Mesendoderm (in vitro differentiated cells): ENCODE data around the gene ZNF518B.
A peak's percentile ranks its signal among the peaks of the same experiment; 100 is the strongest.

Source experiments
- DNase-seq: peaks from one replicate; pipeline ENCODE4 v3.0.0; 2013
- H2AK5ac ChIP-seq: 2 replicates; pipeline ENCODE4 v1.6.1; 2013; ENCODE audit warnings: low read length, inconsistent platforms
- H2BK120ac ChIP-seq: 2 replicates; pipeline ENCODE4 v1.6.1; 2013; ENCODE audit warnings: low read depth, mild to moderate bottlenecking, low read length, moderate library complexity, mixed read lengths
- H2BK15ac ChIP-seq: replicated peaks from 2 replicates; pipeline ENCODE4 v1.6.1; 2013; ENCODE audit warnings: low read depth, mild to moderate bottlenecking, moderate library complexity
- H2BK5ac ChIP-seq: 2 replicates; pipeline ENCODE4 v1.6.1; 2013; ENCODE audit warnings: low read length, inconsistent platforms
- H3K18ac ChIP-seq: 2 replicates; pipeline ENCODE4 v1.6.1; 2013; ENCODE audit warnings: mild to moderate bottlenecking, low read length, mixed read lengths
- H3K23ac ChIP-seq: one replicate; pipeline ENCODE4 v1.6.1; 2013; ENCODE audit warnings: low read length
- H3K27ac ChIP-seq: 2 replicates; pipeline ENCODE4 v1.5.1; 2013; ENCODE audit warnings: low read depth, mild to moderate bottlenecking, inconsistent platforms, low read length, moderate library complexity
- H3K27me3 ChIP-seq: 2 replicates; pipeline ENCODE4 v1.6.1; 2013; ENCODE audit warnings: low read length, control low read depth, mild to moderate bottlenecking, inconsistent platforms; ENCODE audit not compliant: insufficient read depth, poor library complexity
- H3K36me3 ChIP-seq: 2 replicates; pipeline ENCODE4 v1.6.1; 2013; ENCODE audit warnings: low read length, inconsistent platforms; ENCODE audit not compliant: control insufficient read depth, insufficient read depth
- H3K4ac ChIP-seq: one replicate; pipeline ENCODE4 v1.6.1; 2013; ENCODE audit warnings: low read depth, mild to moderate bottlenecking, low read length, moderate library complexity
- H3K4me1 ChIP-seq: 2 replicates; pipeline ENCODE4 v1.6.1; 2013; ENCODE audit warnings: low read depth, low read length, inconsistent platforms; ENCODE audit not compliant: control insufficient read depth
- H3K4me2 ChIP-seq: 2 replicates; pipeline ENCODE4 v1.6.1; 2013; ENCODE audit warnings: low read length
- H3K4me3 ChIP-seq: 2 replicates; pipeline ENCODE4 v1.5.1; 2013; ENCODE audit warnings: mild to moderate bottlenecking, low read length
- H3K56ac ChIP-seq: one replicate; pipeline ENCODE4 v1.6.1; 2013; ENCODE audit warnings: low read length
- H3K79me1 ChIP-seq: 2 replicates; pipeline ENCODE4 v1.6.1; 2013; ENCODE audit warnings: low read length, inconsistent platforms
- H3K79me2 ChIP-seq: 2 replicates; pipeline ENCODE4 v1.6.1; 2013; ENCODE audit warnings: mild to moderate bottlenecking, low read length; ENCODE audit not compliant: control insufficient read depth, insufficient read depth
- H3K9ac ChIP-seq: 2 replicates; pipeline ENCODE4 v1.6.1; 2013; ENCODE audit warnings: low read length, inconsistent platforms
- H4K5ac ChIP-seq: one replicate; pipeline ENCODE4 v1.6.1; 2013; ENCODE audit warnings: low read length
- H4K8ac ChIP-seq: one replicate; pipeline ENCODE4 v1.6.1; 2013; ENCODE audit warnings: low read depth, mild to moderate bottlenecking, control low read depth, low read length, moderate library complexity
- WGBS: extraction: QIAGEN DNeasy Blood & Tissue Kit; methylation state at CpG from one replicate; pipeline ENCODE4 v1.1.7; 2013; ENCODE audit warnings: low lambda C conversion rate, missing lambda C conversion rate; ENCODE audit not compliant: insufficient coverage; ENCODE audit errors: extremely low coverage; 5-methylcytosine and 5-hydroxymethylcytosine counted together

Gene ZNF518B

DNA sequence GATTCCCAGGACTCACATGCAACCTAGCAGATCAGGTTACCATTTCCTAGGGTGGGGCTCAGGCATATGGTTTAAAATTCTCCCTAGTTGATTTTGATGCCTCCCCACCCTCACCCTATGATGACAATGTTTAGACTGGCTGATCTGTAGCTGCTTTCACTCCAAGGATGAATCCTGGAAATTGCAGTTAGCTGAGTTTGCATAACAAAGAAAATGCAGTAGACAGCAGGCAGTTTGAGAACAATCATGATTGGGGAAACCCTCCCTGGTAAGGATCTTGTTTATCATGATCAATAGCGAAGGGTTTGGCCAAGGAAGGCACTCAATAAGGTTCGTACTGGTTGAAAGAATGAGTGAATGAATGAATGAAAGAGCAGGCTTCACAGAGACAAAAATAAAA is 2.1 kb downstream of the ZNF518B start:
- WGBS, result no CpG with 5 or more reads among the region's 2 CpGs
- no peak overlapping the region for H2AK5ac ChIP-seq
- H3K36me3 ChIP-seq, result peaks cover 9% of the 10 kb centered on the region

DNA sequence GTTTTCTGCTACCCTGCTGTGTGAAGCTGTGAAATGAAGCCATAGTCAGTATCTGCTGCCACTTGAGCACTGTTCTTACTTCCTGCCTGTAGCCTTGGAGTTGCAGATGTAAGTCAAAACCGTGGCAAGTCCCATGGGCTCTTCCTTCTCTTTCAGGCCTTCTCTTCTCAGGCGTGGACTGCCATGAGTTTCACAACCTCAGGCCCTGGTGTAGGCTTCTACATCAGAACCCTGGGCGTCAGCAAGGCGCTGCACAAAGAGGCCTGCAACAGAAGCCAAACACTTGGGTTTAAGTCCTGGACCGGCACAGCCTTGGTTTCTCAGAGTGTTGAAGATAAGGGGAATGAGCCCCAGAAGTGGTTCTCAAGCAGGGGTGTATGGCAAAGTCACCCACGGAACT is 2.5 kb downstream of the ZNF518B start:
- H2AK5ac ChIP-seq, result no peak overlapping the region
- H3K23ac ChIP-seq, result no peak overlapping the region
- no peak overlapping the region for H3K27ac ChIP-seq
- no peak overlapping the region for H4K8ac ChIP-seq
- H3K27me3 ChIP-seq, result peaks cover 19% of the 10 kb centered on the region
- no peak overlapping the region for H3K4me3 ChIP-seq
- H2BK15ac ChIP-seq, result no peak overlapping the region
- peaks cover 6% of the 10 kb centered on the region for H3K4me1 ChIP-seq
- no peak overlapping the region for H3K4ac ChIP-seq
- H3K36me3 ChIP-seq, result peaks cover 9% of the 10 kb centered on the region
- no peaks in the 10 kb centered on the region for H3K79me2 ChIP-seq
- H2BK5ac ChIP-seq, result no peak overlapping the region
- peaks cover 8% of the 10 kb centered on the region for H3K79me1 ChIP-seq
- WGBS, result no CpG with 5 or more reads among the region's 6 CpGs
- no peak overlapping the region for H3K18ac ChIP-seq
- no peak overlapping the region for H3K4me2 ChIP-seq
- peak; percentile 31 for DNase-seq
- H2BK120ac ChIP-seq, result no peak overlapping the region
- H3K56ac ChIP-seq, result no peak overlapping the region
- H3K9ac ChIP-seq, result no peak overlapping the region
- no peak overlapping the region for H4K5ac ChIP-seq

More for the DNA sequence above, 2.1 kb downstream of the ZNF518B start:
- Histone ChIP-seq H3K4me3 (no peak overlapping the region), H3K56ac (no peak overlapping the region), H3K18ac (no peak overlapping the region), H3K9ac (no peak overlapping the region), H2BK5ac (no peak overlapping the region), H4K5ac (no peak overlapping the region), H3K27me3 (peaks cover 20% of the 10 kb centered on the region), H2BK120ac (no peak overlapping the region), H2BK15ac (no peak overlapping the region), H3K79me1 (peaks cover 8% of the 10 kb centered on the region), H3K27ac (no peak overlapping the region), H3K4me2 (no peak overlapping the region), H3K79me2 (no peaks in the 10 kb centered on the region), H4K8ac (no peak overlapping the region), H3K4ac (no peak overlapping the region), H3K4me1 (peaks cover 6% of the 10 kb centered on the region), H3K23ac (no peak overlapping the region)
- no peak for DNase-seq

DNA sequence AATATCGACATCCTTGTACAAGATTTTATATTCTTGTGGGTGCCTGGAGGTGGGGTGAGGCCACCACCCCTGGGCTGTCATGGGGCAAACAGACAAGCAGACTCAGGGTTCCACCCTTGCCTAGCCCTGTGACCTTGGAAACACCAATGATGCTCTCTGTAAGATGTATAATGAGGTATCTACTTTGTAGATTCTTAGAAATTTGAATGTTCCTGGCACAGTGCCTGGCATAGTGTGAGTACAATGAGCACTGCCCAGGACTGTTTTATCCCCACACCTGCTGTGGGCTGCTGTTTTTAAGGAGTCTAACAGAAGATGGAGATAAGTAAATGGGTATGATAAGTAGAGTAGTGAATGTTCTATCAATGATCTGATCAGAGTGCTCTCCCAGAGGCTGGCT is 3.1 kb downstream of the ZNF518B start:
- Histone ChIP-seq H3K4me3 (no peak overlapping the region), H3K56ac (no peak overlapping the region), H2BK15ac (no peak overlapping the region), H3K23ac (no peak overlapping the region), H4K5ac (no peak overlapping the region), H3K79me1 (peaks cover 8% of the 10 kb centered on the region), H3K4ac (no peak overlapping the region), H4K8ac (no peak overlapping the region), H3K79me2 (no peaks in the 10 kb centered on the region), H3K27ac (no peak overlapping the region), H2BK120ac (no peak overlapping the region), H3K27me3 (peaks cover 13% of the 10 kb centered on the region), H2AK5ac (no peak overlapping the region), H3K4me1 (peaks cover 6% of the 10 kb centered on the region), H3K18ac (no peak overlapping the region), H3K9ac (no peak overlapping the region), H3K4me2 (no peak overlapping the region), H3K36me3 (peaks cover 9% of the 10 kb centered on the region), H2BK5ac (no peak overlapping the region)
- no CpG with 5 or more reads among the region's 1 CpG for WGBS
- no peak for DNase-seq

DNA sequence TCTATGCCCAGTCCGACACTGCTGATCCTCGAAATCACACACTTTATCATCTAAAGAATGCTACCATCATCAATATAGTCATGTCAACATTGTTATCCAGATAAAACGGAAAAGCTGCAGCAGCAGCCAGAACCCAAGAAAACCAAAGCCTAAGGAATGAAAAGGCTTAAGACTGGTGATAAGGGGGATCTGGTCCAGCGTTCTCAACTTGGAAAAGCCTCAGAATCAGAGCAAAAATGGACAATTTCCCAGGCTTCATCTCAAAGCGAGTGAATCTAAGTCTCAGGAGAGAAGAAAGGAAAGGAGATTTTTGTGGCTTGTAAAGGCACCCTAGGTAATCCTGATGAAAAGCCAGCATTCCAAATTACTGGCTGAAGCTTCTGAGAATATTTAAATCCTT is 8.2 kb downstream of the ZNF518B start:
- H3K18ac ChIP-seq, result no peak overlapping the region
- H3K36me3 ChIP-seq, result peaks cover 14% of the 10 kb centered on the region
- no peaks in the 10 kb centered on the region for H3K79me2 ChIP-seq
- no peak overlapping the region for H2BK15ac ChIP-seq
- no peaks in the 10 kb centered on the region for H3K79me1 ChIP-seq
- H2BK5ac ChIP-seq, result no peak overlapping the region
- no peak overlapping the region for H3K4me3 ChIP-seq
- no peak overlapping the region for H2AK5ac ChIP-seq
- H3K27me3 ChIP-seq, result no peaks in the 10 kb centered on the region
- no peak overlapping the region for H2BK120ac ChIP-seq
- no peak for DNase-seq
- no peak overlapping the region for H3K4ac ChIP-seq
- H4K5ac ChIP-seq, result no peak overlapping the region
- H3K27ac ChIP-seq, result no peak overlapping the region
- H3K56ac ChIP-seq, result no peak overlapping the region
- H3K4me2 ChIP-seq, result no peak overlapping the region
- no peak overlapping the region for H3K23ac ChIP-seq
- no peak overlapping the region for H4K8ac ChIP-seq
- WGBS, result no CpG with 5 or more reads among the region's 5 CpGs
- H3K4me1 ChIP-seq, result no peaks in the 10 kb centered on the region
- H3K9ac ChIP-seq, result no peak overlapping the region

DNA sequence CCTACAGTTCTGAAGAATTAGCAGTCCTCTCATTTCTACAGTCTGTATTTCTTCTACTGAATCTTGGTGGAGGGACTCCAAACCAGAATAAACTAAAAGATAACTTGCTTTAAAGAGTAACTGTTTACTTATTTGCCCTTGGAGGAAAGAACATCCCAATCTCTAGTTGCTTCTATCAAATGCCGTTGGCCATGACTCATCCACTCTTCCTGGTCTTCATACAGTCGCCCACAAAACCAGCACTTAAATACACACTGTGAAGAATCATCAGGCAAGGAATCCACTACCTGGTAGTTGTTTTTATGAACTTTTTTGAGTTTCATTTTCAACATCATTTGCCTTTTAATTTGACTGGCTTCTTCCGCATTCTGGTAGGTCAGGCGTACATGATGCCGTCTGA is 14.2 kb downstream of the ZNF518B start:
- Histone ChIP-seq H2BK5ac (no peak overlapping the region), H3K27ac (no peak overlapping the region), H3K18ac (no peak overlapping the region), H3K27me3 (no peaks in the 10 kb centered on the region), H3K9ac (no peak overlapping the region), H3K36me3 (peaks cover 8% of the 10 kb centered on the region), H3K4me2 (no peak overlapping the region), H2AK5ac (no peak overlapping the region), H3K4ac (no peak overlapping the region), H3K79me1 (no peaks in the 10 kb centered on the region), H3K4me1 (peaks cover 2% of the 10 kb centered on the region), H4K8ac (no peak overlapping the region), H3K79me2 (no peaks in the 10 kb centered on the region), H3K23ac (no peak overlapping the region), H4K5ac (no peak overlapping the region), H3K4me3 (no peak overlapping the region), H2BK120ac (no peak overlapping the region), H2BK15ac (no peak overlapping the region), H3K56ac (no peak overlapping the region)
- no CpG with 5 or more reads among the region's 5 CpGs for WGBS
- no peak for DNase-seq

DNA sequence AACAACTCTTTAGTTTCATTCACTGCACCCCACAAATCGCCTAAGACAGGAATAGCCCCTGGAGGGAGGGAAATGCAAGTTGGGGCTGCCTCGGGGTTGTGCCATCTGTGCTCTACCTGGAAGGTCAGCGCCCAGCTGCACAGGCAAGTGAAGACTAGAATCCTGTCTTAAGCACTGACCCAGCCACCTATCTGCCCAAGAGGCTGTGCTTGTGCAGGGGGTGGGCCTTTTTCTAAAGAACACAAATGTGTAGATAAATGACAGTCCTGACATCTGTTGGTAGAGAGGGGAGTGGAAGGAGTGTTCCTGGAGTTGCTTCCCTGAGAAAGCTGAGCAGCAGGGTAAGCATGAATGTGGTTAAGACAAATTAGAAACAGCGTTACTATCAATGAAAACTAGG is 15.7 kb downstream of the ZNF518B start:
- Histone ChIP-seq H3K56ac (no peak overlapping the region), H3K79me2 (no peaks in the 10 kb centered on the region), H2BK120ac (no peak overlapping the region), H4K8ac (no peak overlapping the region), H3K36me3 (peaks cover 8% of the 10 kb centered on the region), H2BK15ac (no peak overlapping the region), H3K27me3 (no peaks in the 10 kb centered on the region), H4K5ac (no peak overlapping the region), H3K4me2 (no peak overlapping the region), H2BK5ac (no peak overlapping the region), H2AK5ac (no peak overlapping the region), H3K4me3 (no peak overlapping the region), H3K23ac (no peak overlapping the region), H3K4me1 (peaks cover 2% of the 10 kb centered on the region), H3K79me1 (no peaks in the 10 kb centered on the region), H3K27ac (no peak overlapping the region), H3K9ac (no peak overlapping the region), H3K4ac (no peak overlapping the region), H3K18ac (no peak overlapping the region)
- DNase-seq, result no peak
- no CpG with 5 or more reads among the region's 4 CpGs for WGBS
